HepG2 (cell line): ENCODE data around the gene ADI1. TPM values are rescaled to one million over a fixed set of nuclear protein-coding genes. Genes with fewer than 3 reads are reported as not detected.

ENCODE experiments used
- ADNP ChIP-seq: sonication (generic); formaldehyde crosslinking; IDR thresholded peaks from 2 replicates; pipeline ENCODE4 v1.4.0; 2020; ENCODE audit warnings: missing genetic modification reagents
- ATF7 ChIP-seq, 2 experiments: fragments of 450-650 bp in 1 of 2; sonication (generic) in 1 of 2; formaldehyde crosslinking in 1 of 2; IDR thresholded peaks; 2 replicates each; pipeline versions ENCODE4 v1.4.0 to v1.6.1; 2016 to 2020; ENCODE audit warnings: antibody characterized with exemption in 1 of 2, mild to moderate bottlenecking in 1 of 2, missing genetic modification reagents in 1 of 2
- ATF7-NPFF ChIP-seq: sonication (generic); formaldehyde crosslinking; IDR thresholded peaks from 2 replicates; pipeline ENCODE4 v1.8.1; 2023; ENCODE audit warnings: mild to moderate bottlenecking, low read depth, missing genetic modification reagents, moderate library complexity
- FOXC1 ChIP-seq: sonication (generic); formaldehyde crosslinking; IDR thresholded peaks from 2 replicates; pipeline ENCODE4 v1.8.0; 2022; ENCODE audit warnings: mild to moderate bottlenecking, missing genetic modification reagents, borderline replicate concordance
- FOXP4 ChIP-seq: sonication (generic); formaldehyde crosslinking; IDR thresholded peaks from 2 replicates; pipeline ENCODE4 v1.4.0; 2020; ENCODE audit warnings: missing genetic modification reagents
- GABPB1 ChIP-seq: IDR thresholded peaks from 2 replicates; pipeline ENCODE4 v1.6.1; 2016; ENCODE audit warnings: mild to moderate bottlenecking, missing genetic modification reagents, moderate library complexity, missing compliant biosample characterization
- HCFC1 ChIP-seq: fragments of 150-350 bp; IDR thresholded peaks from 2 replicates; pipeline ENCODE4 v1.6.1; 2014; ENCODE audit warnings: low read depth, low read length
- KLF9 ChIP-seq: IDR thresholded peaks from 2 replicates; pipeline ENCODE4 v1.6.1; 2016; ENCODE audit warnings: low read depth
- KMT2A ChIP-seq: sonication (generic); formaldehyde crosslinking; IDR thresholded peaks from 2 replicates; pipeline ENCODE4 v1.4.0; 2020; ENCODE audit warnings: missing genetic modification reagents
- MTA3 ChIP-seq: sonication (generic); formaldehyde crosslinking; IDR thresholded peaks from 2 replicates; pipeline ENCODE4 v1.4.0; 2020; ENCODE audit warnings: missing genetic modification reagents
- MYPOP ChIP-seq: sonication (generic); formaldehyde crosslinking; IDR thresholded peaks from 2 replicates; pipeline ENCODE4 v1.8.1; 2023; ENCODE audit warnings: mild to moderate bottlenecking, moderate library complexity, missing genetic modification reagents
- NBN ChIP-seq: fragments of 450-650 bp; conservative IDR thresholded peaks from 2 replicates; pipeline ENCODE4 v1.6.1; 2017
- NFIC ChIP-seq: IDR thresholded peaks from 2 replicates; pipeline ENCODE4 v1.6.1; 2012; ENCODE audit warnings: mild to moderate bottlenecking, low read length, inconsistent platforms
- SIN3B ChIP-seq: fragments of 150-350 bp; IDR thresholded peaks from 2 replicates; pipeline ENCODE4 v1.6.1; 2014; ENCODE audit warnings: low read length
- SP4 ChIP-seq: sonication (generic); formaldehyde crosslinking; IDR thresholded peaks from 2 replicates; pipeline ENCODE4 v1.8.1; 2023; ENCODE audit warnings: mild to moderate bottlenecking, missing genetic modification reagents
- SSRP1 ChIP-seq: IDR thresholded peaks from 2 replicates; pipeline ENCODE4 v1.6.1; 2016; ENCODE audit warnings: control low read depth
- SYNCRIP ChIP-seq: fragments of 200-400 bp; formaldehyde crosslinking; IDR thresholded peaks from 2 replicates; pipeline ENCODE4 v1.6.1; 2018; ENCODE audit warnings: mild to moderate bottlenecking, low read depth, low read length; ENCODE audit not compliant: insufficient read depth
- TEF ChIP-seq: sonication (generic); formaldehyde crosslinking; IDR thresholded peaks from 2 replicates; pipeline ENCODE4 v1.5.0; 2020; ENCODE audit warnings: missing genetic modification reagents
- ZBTB37 ChIP-seq: sonication (generic); formaldehyde crosslinking; IDR thresholded peaks from 2 replicates; pipeline ENCODE4 v1.4.0; 2020; ENCODE audit warnings: mild to moderate bottlenecking, missing genetic modification reagents
- ZFP62 ChIP-seq: sonication (generic); formaldehyde crosslinking; IDR thresholded peaks from 2 replicates; pipeline ENCODE4 v1.4.0; 2020; ENCODE audit warnings: missing genetic modification reagents
- ZNF512B ChIP-seq: sonication (generic); formaldehyde crosslinking; IDR thresholded peaks from 2 replicates; pipeline ENCODE4 v1.5.1; 2020; ENCODE audit warnings: missing genetic modification reagents, mild to moderate bottlenecking, borderline replicate concordance
- ZNF703 ChIP-seq: sonication (generic); formaldehyde crosslinking; IDR thresholded peaks from 2 replicates; pipeline ENCODE4 v1.5.1; 2020; ENCODE audit warnings: missing genetic modification reagents, mild to moderate bottlenecking, moderate library complexity, borderline replicate concordance
- ZNF891 ChIP-seq: sonication (generic); formaldehyde crosslinking; IDR thresholded peaks from 2 replicates; pipeline ENCODE4 v1.5.0; 2020; ENCODE audit warnings: mild to moderate bottlenecking, missing genetic modification reagents
- polyA plus RNA-seq, 8 experiments: library from polyadenylated mRNA; depleted of rRNA in 3 of 8; stranded (reverse) in 7 of 8; unstranded in 1 of 8; fragments of >200 nt; fragmentation: Illumina TruSeq in 4 of 8; extraction: Trizol in 4 of 8; gene quantifications; 2 replicates each; pipeline versions ENCODE4 v1.2.1 to v1.2.3, GENCODE V29; 2011 to 2016; ENCODE audit warnings: low read depth in 4 of 8, missing spikeins in 1 of 8, mixed read lengths in 1 of 8; ENCODE audit not compliant: insufficient read depth in 1 of 8
- total RNA-seq, 5 experiments: library from RNA; depleted of rRNA; stranded (reverse); fragments of >200 nt; fragmentation: Illumina TruSeq; extraction: Trizol; gene quantifications; 2 replicates each; pipeline ENCODE4 v1.2.3, GENCODE V29; 2016; ENCODE audit warnings: low read depth in 1 of 5

ADI1 gene
- total and polyA plus RNA-seq, 2 of the 13 experiments (the other 11 are each of a cell fraction or from before 2014, with no cell fraction given): 28.7 to 123 TPM

GRCh38 chr2:3517948-3518495 is 1.3 kb downstream of the ADI1 start (continued):
- no peak for TF ChIP-seq ZNF512B (CRISPR knock-in tag)
- TF ChIP-seq KMT2A (CRISPR knock-in tag): no peak
- TF ChIP-seq NFIC: peak; percentile 22; the same call in 1 of the 2 replicates
- no peak for TF ChIP-seq NBN
- TF ChIP-seq TEF (CRISPR knock-in tag): no peak
- no peak; the same call in 1 of the 2 replicates for TF ChIP-seq SSRP1 (CRISPR knock-in tag)
- no peak for TF ChIP-seq HCFC1
- peak; percentile 73; the same call in 1 of the 2 replicates for TF ChIP-seq MYPOP (CRISPR knock-in tag)
- TF ChIP-seq KLF9 (CRISPR knock-in tag): no peak
- peak; percentile 77 for TF ChIP-seq FOXP4
- TF ChIP-seq ZNF891 (CRISPR knock-in tag): no peak
- TF ChIP-seq ZBTB37: no peak
- no peak for TF ChIP-seq ADNP (CRISPR knock-in tag)
- TF ChIP-seq SYNCRIP: no peak
- no peak for TF ChIP-seq SIN3B
- no peak for TF ChIP-seq GABPB1 (CRISPR knock-in tag)
- no peak for TF ChIP-seq ATF7 (IDR thresholded peaks at IDR 0.05)
- TF ChIP-seq ATF7 (CRISPR knock-in tag; IDR thresholded peaks at IDR 0.05): no peak
- no peak for TF ChIP-seq FOXC1
- no peak for TF ChIP-seq ZFP62
- no peak for TF ChIP-seq ATF7-NPFF (CRISPR knock-in tag)
- no peak for TF ChIP-seq MTA3 (CRISPR knock-in tag)
- no peak for TF ChIP-seq SP4 (CRISPR knock-in tag)
- TF ChIP-seq ZNF703: no peak
